Liver (tissue), 9 donors: ENCODE data around the gene ERC2. TPM values are rescaled to one million over a fixed set of nuclear protein-coding genes. Genes with fewer than 3 reads are reported as not detected.

Source experiments
- DNase-seq: peaks from one replicate; pipeline ENCODE4 v3.0.0-alpha.2; 2017; ENCODE audit warnings: low spot score
- H3K27ac ChIP-seq, 2 donors: one replicate each; pipeline ENCODE4 v1.7.0; 2013; ENCODE audit warnings: inconsistent platforms in 2 of 2, low read length in 2 of 2, control low read depth in 1 of 2, low read depth in 1 of 2, mild to moderate bottlenecking in 1 of 2
- H3K27me3 ChIP-seq, 4 donors: one replicate each; pipeline versions ENCODE4 v1.6.1 to v1.7.0; 2013; ENCODE audit warnings: low read length in 3 of 4, inconsistent platforms in 1 of 4, mild to moderate bottlenecking in 1 of 4, moderate library complexity in 1 of 4; ENCODE audit not compliant: control insufficient read depth in 4 of 4, insufficient read depth in 4 of 4
- H3K36me3 ChIP-seq, 4 donors: one replicate each; pipeline versions ENCODE4 v1.6.1 to v1.7.0; 2013; ENCODE audit warnings: low read length in 3 of 4, mild to moderate bottlenecking in 3 of 4, low read depth in 1 of 4, moderate library complexity in 1 of 4; ENCODE audit not compliant: control insufficient read depth in 4 of 4, insufficient read depth in 3 of 4
- H3K4me1 ChIP-seq, 4 donors: one replicate each; pipeline versions ENCODE4 v1.6.1 to v1.7.0; 2013; ENCODE audit warnings: low read length in 3 of 4, mild to moderate bottlenecking in 3 of 4, moderate library complexity in 1 of 4; ENCODE audit not compliant: control insufficient read depth in 4 of 4, insufficient read depth in 4 of 4
- H3K4me3 ChIP-seq, 3 donors: one replicate each; pipeline versions ENCODE4 v1.6.1 to v1.7.0; 2013; ENCODE audit warnings: low read length in 3 of 3, control low read depth in 1 of 3, low read depth in 1 of 3, mild to moderate bottlenecking in 1 of 3
- H3K9ac ChIP-seq, 2 donors: one replicate each; pipeline ENCODE4 v1.7.0; 2013; ENCODE audit warnings: low read length in 2 of 2, mild to moderate bottlenecking in 2 of 2, moderate library complexity in 2 of 2, control low read depth in 1 of 2, low read depth in 1 of 2
- H3K9me3 ChIP-seq, 4 donors: one replicate each; pipeline versions ENCODE4 v1.6.1 to v1.7.0; 2013; ENCODE audit warnings: low read length in 3 of 4; ENCODE audit not compliant: control insufficient read depth in 4 of 4
- ATF3 ChIP-seq: IDR thresholded peaks from 2 replicates; pipeline ENCODE4 v1.6.1; 2016; ENCODE audit warnings: antibody characterized with exemption
- EGR1 ChIP-seq, 2 donors: IDR thresholded peaks; 2 replicates each; pipeline ENCODE4 v1.6.1; 2016 to 2018; ENCODE audit warnings: antibody characterized with exemption in 2 of 2, low read depth in 2 of 2
- FOXA1 ChIP-seq: IDR thresholded peaks from 2 replicates; pipeline ENCODE4 v1.6.1; 2016; ENCODE audit warnings: antibody characterized with exemption
- FOXA2 ChIP-seq: IDR thresholded peaks from 2 replicates; pipeline ENCODE4 v1.6.1; 2016; ENCODE audit warnings: antibody characterized with exemption
- GABPA ChIP-seq, 2 donors: IDR thresholded peaks in 1 of 2; conservative IDR thresholded peaks in 1 of 2; 2 replicates each; pipeline ENCODE4 v1.6.1; 2016; ENCODE audit warnings: antibody characterized with exemption in 2 of 2, mild to moderate bottlenecking in 1 of 2, moderate library complexity in 1 of 2
- HNF4A ChIP-seq, 2 donors: conservative IDR thresholded peaks; 2 replicates each; pipeline ENCODE4 v1.6.1; 2016; ENCODE audit warnings: antibody characterized with exemption in 2 of 2, mild to moderate bottlenecking in 2 of 2
- HNF4G ChIP-seq: IDR thresholded peaks from 2 replicates; pipeline ENCODE4 v1.6.1; 2016; ENCODE audit warnings: antibody characterized with exemption
- JUND ChIP-seq, 2 donors: IDR thresholded peaks; 2 replicates each; pipeline ENCODE4 v1.6.1; 2016; ENCODE audit warnings: antibody characterized with exemption in 2 of 2
- MAX ChIP-seq: IDR thresholded peaks from 2 replicates; pipeline ENCODE4 v1.6.1; 2016; ENCODE audit warnings: antibody characterized with exemption
- NR2F2 ChIP-seq: IDR thresholded peaks from 2 replicates; pipeline ENCODE4 v1.6.1; 2016; ENCODE audit warnings: antibody characterized with exemption
- RAD21 ChIP-seq, 2 donors: IDR thresholded peaks; 2 replicates each; pipeline ENCODE4 v1.6.1; 2016; ENCODE audit warnings: antibody characterized with exemption in 2 of 2, mild to moderate bottlenecking in 2 of 2
- REST ChIP-seq: IDR thresholded peaks from 2 replicates; pipeline ENCODE4 v1.6.1; 2016; ENCODE audit warnings: antibody characterized with exemption, mild to moderate bottlenecking
- RXRA ChIP-seq, 2 donors: IDR thresholded peaks; 2 replicates each; pipeline ENCODE4 v1.6.1; 2017 to 2018; ENCODE audit warnings: antibody characterized with exemption in 2 of 2, mild to moderate bottlenecking in 1 of 2
- SP1 ChIP-seq: IDR thresholded peaks from 2 replicates; pipeline ENCODE4 v1.6.1; 2018; ENCODE audit warnings: antibody characterized with exemption, mild to moderate bottlenecking
- TAF1 ChIP-seq: conservative IDR thresholded peaks from 2 replicates; pipeline ENCODE4 v1.6.1; 2016; ENCODE audit warnings: antibody characterized with exemption, mild to moderate bottlenecking
- YY1 ChIP-seq: IDR thresholded peaks from 2 replicates; pipeline ENCODE4 v1.6.1; 2016; ENCODE audit warnings: antibody characterized with exemption, mild to moderate bottlenecking
- ZBTB33 ChIP-seq: IDR thresholded peaks from 2 replicates; pipeline ENCODE4 v1.6.1; 2016; ENCODE audit warnings: antibody characterized with exemption
- WGBS: extraction: QIAGEN DNeasy Blood & Tissue Kit; methylation state at CpG from one replicate; pipeline ENCODE4 v1.1.7; 2013; 5-methylcytosine and 5-hydroxymethylcytosine counted together
- polyA plus RNA-seq, 2 donors: library from polyadenylated mRNA; stranded (reverse) in 1 of 2; unstranded in 1 of 2; fragments of 200-250 nt in 1 of 2; fragments of >200 nt in 1 of 2; fragmentation: Nextera tagmentation in 1 of 2; extraction: Ambion mirVana in 1 of 2; gene quantifications; one replicate each; pipeline versions ENCODE4 v1.2.1 to v1.2.3, GENCODE V29; 2013 to 2015
- total RNA-seq, 2 donors: library from RNA; depleted of rRNA; stranded (reverse); fragments of >200 nt; gene quantifications; one replicate each; pipeline ENCODE4 v1.2.3, GENCODE V29; 2014
- TF ChIP-seq, protein P1 (sequence below): fragments of 150-350 bp; IDR thresholded peaks from 2 replicates; pipeline ENCODE4 v1.5.1; 2017; ENCODE audit warnings: improper control_type of control experiment, low read depth, low read length; ENCODE audit not compliant: missing input control
- donor health status: healthy.
- donor health status: healthy.
- donor health status: healthy.
- donor health status: healthy.
- donor health status: healthy.

Gene ERC2
- total and polyA plus RNA-seq, 4 donors = 0.14 to 0.25 TPM; not detected in 2

GRCh38 chr3:56219894-56220805 is 248.1 kb downstream of the ERC2 start:
- Histone ChIP-seq H3K4me3 (no peak overlapping the region), H3K36me3 (no peaks in the 10 kb centered on the region), H3K9me3 (no peaks in the 10 kb centered on the region), H3K27me3 (peaks cover 0 to 8% (median 0%) of the 10 kb centered on the region in 4 donors), H3K27ac (no peak overlapping the region), H3K4me1 (no peaks in the 10 kb centered on the region), H3K9ac (no peak overlapping the region)
- DNase-seq = no peak
- no peak for TF ChIP-seq ATF3
- WGBS = 74% methylated on average over 11 of the region's 11 CpGs

- no peaks in the 10 kb centered on the region for H3K27me3 ChIP-seq
- no peak overlapping the region for H3K27ac ChIP-seq
- WGBS = 89% methylated on average over 2 of the region's 2 CpGs
- no peak for TF ChIP-seq NR2F2
- no peak for TF ChIP-seq RXRA (IDR thresholded peaks at IDR 0.05)
- TF ChIP-seq ATF3 = no peak
- TF ChIP-seq, protein P1, sequence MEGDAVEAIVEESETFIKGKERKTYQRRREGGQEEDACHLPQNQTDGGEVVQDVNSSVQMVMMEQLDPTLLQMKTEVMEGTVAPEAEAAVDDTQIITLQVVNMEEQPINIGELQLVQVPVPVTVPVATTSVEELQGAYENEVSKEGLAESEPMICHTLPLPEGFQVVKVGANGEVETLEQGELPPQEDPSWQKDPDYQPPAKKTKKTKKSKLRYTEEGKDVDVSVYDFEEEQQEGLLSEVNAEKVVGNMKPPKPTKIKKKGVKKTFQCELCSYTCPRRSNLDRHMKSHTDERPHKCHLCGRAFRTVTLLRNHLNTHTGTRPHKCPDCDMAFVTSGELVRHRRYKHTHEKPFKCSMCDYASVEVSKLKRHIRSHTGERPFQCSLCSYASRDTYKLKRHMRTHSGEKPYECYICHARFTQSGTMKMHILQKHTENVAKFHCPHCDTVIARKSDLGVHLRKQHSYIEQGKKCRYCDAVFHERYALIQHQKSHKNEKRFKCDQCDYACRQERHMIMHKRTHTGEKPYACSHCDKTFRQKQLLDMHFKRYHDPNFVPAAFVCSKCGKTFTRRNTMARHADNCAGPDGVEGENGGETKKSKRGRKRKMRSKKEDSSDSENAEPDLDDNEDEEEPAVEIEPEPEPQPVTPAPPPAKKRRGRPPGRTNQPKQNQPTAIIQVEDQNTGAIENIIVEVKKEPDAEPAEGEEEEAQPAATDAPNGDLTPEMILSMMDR = no peak
- TF ChIP-seq ZBTB33 = no peak
- no peak for TF ChIP-seq MAX
- TF ChIP-seq RAD21 (IDR thresholded peaks at IDR 0.05) = no peak
- TF ChIP-seq GABPA (IDR thresholded peaks at IDR 0.05 in 1 of 2, conservative IDR thresholded peaks at IDR 0.05 in 1 of 2) = no peak
- no peak for TF ChIP-seq REST
- no peak for TF ChIP-seq FOXA1
- TF ChIP-seq JUND (IDR thresholded peaks at IDR 0.05) = no peak
- TF ChIP-seq HNF4A (conservative IDR thresholded peaks at IDR 0.05) = no peak
- TF ChIP-seq SP1 = no peak
- TF ChIP-seq YY1 = no peak
- TF ChIP-seq EGR1 (IDR thresholded peaks at IDR 0.05; ENCODE audit: low read depth in 2 of 2) = no peak
- no peak for TF ChIP-seq TAF1
- TF ChIP-seq HNF4G = no peak
- no peak for TF ChIP-seq FOXA2
- H3K9ac ChIP-seq = no peak overlapping the region
- no peak overlapping the region for H3K4me3 ChIP-seq
- H3K4me1 ChIP-seq = no peaks in the 10 kb centered on the region
- no peaks in the 10 kb centered on the region for H3K36me3 ChIP-seq
- peaks cover 0 to 5% (median 2%) of the 10 kb centered on the region in 4 donors for H3K9me3 ChIP-seq
- no peak for DNase-seq
These were observed 258.1 kb downstream of the ERC2 start for GRCh38 chr3:56209982-56210751.
